Ovary (tissue), 3 donors: ENCODE results near the gene ROR2.

Source experiments
- CTCF ChIP-seq, 3 donors: fragments of 450-650 bp in 2 of 3; fragments of 200-600 bp in 1 of 3; IDR thresholded peaks; one replicate each; pipeline versions ENCODE4 v1.5.1 to v1.8.0; 2016 to 2022; ENCODE audit warnings: antibody characterized with exemption in 3 of 3, mild to moderate bottlenecking in 1 of 3
- EP300 ChIP-seq: sonication (generic); formaldehyde crosslinking; IDR thresholded peaks from one replicate; pipeline ENCODE4 v1.6.1; 2017; ENCODE audit warnings: antibody characterized with exemption
- POLR2A ChIP-seq: fragments of 450-650 bp; IDR thresholded peaks from one replicate; pipeline ENCODE4 v1.6.1; 2017; ENCODE audit warnings: antibody characterized with exemption, mild to moderate bottlenecking, moderate library complexity
- donor health status: DM: no; HTN: no; CAD: no.

- TF ChIP-seq CTCF (IDR thresholded peaks at IDR 0.05) = no peak
- TF ChIP-seq POLR2A = no peak
- no peak for TF ChIP-seq EP300
Observed at GRCh38 chr9:91541734-91542133, 408.3 kb downstream of the ROR2 start.
